HUDEP-2 (cell line): ENCODE measurements around the gene PLSCR5.

Experiments
- DNase-seq, 76 experiments: peaks; one replicate each; lab custom pipeline; 2025; ENCODE audit not compliant: unreplicated experiment in 76 of 76; lab: John Stamatoyannopoulos, UW

Gene PLSCR5

DNA sequence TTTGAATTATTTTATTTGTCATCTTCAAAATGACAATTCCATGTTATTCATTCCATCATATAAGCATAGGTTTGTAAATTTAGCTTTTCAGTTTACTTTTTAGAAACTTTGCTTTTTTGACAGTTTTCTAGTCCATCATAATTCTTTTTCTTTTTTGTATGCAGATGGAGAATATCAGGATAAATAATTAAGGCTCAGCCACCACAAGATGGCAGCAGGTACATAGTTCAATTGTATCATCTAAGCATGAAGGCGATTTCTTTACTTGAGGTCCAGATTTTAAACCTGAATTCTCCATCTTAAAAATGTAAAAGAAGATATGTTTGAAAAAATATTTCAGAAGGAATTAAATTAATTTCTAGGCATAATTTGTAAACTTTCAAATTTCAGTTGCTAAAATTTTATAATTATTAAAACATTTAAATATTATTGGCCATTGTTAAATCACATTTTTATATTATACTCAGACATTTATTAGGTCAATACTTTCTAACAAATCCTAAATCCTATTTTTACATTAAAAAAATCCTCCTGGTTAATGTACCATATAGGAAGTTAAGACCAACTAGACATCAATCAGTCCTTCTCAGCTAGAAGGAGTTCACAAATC, 15.1 kb downstream of the PLSCR5 start:
- DNase-seq = peak in 13 of 76 experiments; percentile 1 to 29 (median 10)

DNA sequence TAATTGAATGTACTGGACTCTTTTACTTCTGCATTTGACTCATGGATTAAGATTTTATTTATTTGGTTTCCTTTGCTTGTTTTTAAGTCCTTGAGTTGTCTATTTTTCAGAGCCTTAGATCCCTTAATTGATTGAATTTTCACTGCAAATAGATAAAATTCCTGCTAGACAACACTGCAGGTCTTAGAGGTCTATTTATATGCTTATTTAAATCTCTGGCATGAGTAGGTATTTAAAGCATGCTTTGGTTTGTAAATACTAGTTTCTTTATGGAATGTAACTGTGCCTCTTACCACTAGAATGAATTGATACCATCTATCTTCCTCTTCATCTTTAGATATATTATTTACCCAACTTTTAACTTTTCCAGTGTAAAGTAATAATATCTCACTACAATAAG, 20.0 kb downstream of the PLSCR5 start:
- DNase-seq = no peak

DNA sequence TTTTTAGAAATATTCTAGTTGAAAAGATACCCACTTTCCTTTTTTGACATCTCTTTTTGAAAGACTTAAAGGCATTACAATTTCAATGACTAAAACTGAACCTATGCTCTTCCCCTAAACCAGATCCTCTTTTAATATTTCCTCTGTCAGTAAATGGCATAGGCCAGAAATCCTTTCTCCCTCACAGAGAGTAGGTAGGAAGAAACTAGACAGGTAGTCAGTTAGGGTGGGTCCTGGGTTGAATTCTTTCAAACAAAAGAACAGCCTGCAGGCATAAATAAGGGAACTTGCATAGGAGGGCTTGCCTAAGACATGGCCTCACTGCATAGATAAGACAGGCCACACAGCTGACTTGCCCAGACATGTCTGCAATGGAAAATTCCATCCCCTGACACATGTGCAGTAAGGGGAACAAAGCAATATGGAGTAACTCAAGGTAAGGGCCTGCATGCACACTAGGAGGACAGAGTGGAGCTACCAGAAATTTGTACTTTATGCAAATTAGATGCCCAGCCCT, 23.1 kb downstream of the PLSCR5 start:
- peak in 18 of 76 experiments; percentile 3 to 64 (median 26) for DNase-seq

DNA sequence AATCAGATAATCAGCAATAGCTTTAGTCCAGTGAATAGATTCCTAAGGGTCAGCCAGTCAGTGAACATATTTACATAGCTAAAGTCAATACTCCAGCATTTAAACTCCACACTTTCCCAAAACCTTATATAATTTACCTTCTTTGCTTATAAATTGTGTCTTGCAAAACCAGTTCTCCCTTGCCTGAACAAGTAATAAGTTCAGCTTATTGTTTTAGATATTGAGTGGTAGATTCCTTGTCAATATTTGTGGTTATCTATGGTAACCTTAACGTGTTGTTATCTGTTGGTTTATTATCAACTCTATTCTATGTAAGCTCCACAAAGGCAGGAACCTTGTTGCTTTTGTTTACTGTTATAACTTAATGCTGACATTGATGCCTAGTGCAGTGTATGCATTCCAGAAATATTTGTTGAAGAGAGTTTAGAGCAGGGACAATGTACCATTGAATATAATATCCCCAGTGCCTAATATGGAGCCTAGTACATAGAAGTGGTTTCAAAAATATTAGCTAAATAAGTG, 24.0 kb downstream of the PLSCR5 start:
- DNase-seq = no peak

DNA sequence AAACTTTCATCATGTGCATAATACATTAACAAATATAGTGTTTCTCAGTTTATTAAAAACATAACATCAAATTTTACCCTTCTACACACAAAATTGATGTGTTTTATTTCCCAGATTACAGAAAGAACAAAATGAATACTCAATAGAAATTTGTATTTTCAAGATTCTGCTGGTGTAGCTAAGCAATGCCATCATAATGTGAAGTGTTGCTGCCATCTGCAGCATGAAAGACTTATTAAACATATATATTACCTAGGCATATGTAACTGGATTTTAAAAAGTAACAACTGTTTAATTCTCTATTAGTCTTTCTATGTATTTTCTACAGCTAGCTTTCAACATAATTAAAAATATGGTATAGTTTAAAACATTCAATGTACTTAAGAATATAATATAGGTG, 27.5 kb downstream of the PLSCR5 start:
- DNase-seq = peak in 13 of 76 experiments; percentile 1 to 46 (median 12)

DNA sequence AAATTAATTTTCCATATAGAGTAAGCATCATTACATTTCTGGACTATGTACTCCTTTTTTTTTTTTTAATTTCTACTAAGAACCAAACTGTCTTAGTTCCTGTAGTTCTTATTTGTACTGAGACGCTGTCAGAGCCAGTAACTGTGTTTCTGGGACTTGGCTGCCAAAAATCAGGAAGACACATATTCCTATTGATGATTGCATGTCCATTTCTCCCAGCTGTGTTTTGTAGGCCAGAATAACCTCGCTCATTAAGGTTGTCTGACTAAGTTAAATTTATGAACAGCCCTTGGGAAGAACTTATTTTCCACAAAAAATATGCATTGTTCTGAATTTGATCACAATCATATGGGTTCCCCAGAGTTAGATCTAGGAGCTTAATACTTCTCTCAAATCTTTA, 29.5 kb downstream of the PLSCR5 start:
- no peak for DNase-seq

DNA sequence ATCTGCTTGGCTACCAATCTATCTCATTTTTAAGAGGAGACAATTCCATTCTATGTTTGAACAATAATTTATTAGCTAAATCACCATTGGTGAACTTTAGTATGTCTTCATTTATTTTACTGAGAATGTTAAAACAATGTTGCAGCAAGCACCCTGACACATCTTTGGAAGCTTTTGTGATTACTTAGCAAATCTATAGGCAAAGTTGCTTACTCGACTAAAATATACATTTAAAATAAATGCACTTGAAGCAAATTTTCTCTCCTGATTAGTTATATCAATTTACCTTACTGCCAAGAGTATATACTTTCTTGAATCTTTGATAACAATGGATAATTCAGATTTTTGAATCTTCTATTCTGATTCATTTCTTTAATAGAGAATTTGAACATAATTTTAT, 31.0 kb downstream of the PLSCR5 start:
- DNase-seq = no peak

DNA sequence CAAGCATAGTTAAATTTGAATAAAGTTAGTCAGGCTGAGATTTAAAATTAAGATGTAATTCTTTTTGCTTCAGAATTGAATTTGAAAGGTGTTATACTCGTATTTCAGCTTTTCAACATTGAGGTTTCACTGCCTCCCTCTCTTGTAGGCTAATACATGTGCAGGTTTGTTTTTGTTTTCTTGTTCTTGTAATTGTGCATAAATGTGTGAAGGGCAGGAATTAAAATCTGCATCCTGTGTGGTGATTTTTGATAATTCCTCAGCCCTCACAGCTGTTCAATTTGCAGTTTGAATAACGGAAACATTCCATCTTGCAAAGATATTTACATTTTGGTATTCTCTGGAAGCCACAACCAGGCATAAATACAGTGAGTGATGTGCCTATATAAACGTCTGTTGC, 35.8 kb downstream of the PLSCR5 start:
- no peak for DNase-seq

DNA sequence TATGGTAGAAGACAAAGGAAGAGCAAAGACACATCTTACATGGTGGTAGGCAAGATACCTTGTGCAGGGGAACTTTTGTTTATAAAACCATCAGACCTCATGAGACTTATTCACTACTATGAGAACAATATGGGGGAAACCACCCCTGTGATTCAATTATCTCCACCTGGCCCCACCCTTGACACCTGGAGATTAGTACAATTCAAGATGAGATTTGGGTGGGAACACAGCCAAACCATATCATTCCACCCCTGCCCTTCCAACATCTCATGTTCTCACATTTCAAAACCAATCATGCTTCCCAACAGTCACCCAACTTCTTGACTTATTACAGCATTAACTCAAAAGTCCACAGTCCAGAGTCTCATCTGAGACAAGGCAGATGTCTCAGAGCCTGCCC, 39.0 kb downstream of the PLSCR5 start:
- no peak for DNase-seq

DNA sequence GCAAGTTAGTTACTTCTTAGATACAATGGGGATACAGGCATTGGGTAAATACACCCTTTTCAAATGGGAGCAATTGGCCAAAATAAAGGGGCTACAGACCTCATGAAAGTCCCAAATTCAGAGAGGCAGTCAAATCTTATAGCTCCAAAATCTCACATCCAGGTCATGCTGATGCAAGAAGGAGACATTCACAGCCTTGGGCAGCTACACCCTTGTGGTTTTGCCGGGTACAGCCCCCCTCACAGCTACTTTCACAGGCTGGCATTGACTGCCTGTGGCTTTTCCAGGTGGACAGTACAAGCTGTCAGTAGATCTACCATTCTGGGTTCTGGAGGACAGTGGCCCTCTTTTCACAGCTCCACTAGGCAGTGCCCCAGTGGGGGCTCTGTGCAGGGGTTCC, 43.3 kb downstream of the PLSCR5 start:
- DNase-seq = no peak

DNA sequence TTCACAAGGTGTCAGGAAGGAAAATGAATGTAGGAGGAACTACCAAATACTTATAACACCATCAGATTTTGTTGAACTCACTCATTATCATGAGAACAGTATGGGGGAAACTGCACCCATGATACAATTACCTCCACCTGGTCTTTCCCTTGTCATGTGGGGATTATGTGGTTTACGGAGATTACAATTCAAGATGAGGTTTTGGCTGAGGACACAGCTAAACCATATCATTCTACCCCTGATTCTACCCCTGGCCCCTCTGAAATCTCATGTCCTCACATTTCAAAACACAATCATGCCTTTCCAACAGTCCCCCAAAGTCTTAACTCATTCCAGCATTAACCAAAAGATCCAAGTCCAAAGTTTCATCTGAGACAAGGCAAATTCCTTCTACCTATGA, 43.7 kb downstream of the PLSCR5 start:
- no peak for DNase-seq

DNA sequence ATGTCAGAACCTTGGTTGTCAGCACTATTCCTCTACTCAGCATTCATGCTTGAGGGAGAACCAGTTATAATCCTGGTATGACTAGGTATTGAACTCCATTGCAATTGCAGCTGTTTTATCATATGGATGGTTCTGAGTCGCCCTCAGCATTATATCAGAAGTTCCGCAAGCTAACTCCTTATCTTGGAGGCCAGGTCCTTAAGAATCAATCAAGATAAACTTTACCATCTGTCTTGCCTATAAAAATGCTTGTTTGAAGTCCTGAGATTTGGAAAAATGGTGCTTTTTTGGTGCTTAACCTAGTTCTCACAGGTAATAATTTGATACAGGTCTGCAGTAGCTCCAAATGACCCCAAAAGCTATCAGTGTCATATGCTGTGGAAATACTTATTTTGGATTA, 44.5 kb downstream of the PLSCR5 start:
- no peak for DNase-seq

DNA sequence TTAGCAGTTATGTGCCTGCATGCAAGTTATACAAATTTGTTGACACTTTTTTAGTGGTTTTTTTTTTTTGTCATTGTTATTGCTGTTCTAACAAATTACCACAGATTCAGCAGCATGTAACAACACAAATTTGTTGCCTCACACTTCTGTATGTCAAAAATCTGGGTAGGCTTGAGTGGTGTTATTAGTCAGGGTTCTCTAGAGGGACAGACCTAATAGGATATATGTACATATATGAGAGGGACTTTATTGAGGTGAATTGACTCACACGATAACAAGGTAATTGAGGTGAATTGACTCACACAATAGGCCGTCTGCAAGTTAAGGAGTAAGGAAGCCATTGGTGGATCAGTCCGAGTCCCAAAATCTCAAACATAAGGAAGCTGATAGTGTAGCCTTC, 45.8 kb downstream of the PLSCR5 start:
- no peak for DNase-seq

DNA sequence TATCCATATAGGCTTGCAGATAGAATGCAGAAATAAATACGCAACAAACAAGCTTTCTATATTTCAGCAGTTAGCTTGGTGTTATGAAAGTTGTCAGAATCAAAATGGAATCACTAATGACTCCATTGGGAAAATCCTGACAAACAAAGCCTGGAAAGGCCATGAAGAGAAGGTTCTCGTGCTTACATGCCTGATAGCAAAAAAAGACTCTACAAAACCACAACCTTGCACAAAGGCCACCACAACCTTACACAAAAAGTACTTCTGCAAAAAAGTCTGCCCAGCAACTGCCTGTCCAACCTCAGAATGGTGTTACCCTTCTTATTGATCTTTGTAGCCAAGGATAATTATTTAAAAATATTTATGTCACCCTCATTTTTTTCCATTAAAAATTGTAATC, 46.4 kb downstream of the PLSCR5 start:
- DNase-seq = no peak

DNA sequence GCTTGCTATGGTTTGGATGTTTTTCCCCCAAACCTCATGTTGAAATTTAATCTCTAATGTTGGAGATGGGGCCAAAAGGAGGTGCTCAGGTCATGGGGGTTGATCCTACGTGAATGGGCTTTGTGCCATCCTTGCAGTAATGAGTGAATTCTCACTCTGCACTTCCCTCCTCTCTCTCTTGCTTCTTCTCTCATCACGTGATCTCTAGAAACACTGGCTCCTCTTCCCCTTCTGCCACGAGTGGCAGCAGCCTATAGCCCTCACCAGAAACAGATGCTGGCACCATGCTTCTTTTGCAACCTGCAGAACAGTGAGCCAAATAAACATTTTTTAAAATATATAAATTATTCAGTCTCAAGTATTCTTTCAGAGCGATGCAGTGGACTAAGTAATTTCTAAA, 47.4 kb downstream of the PLSCR5 start:
- DNase-seq = no peak

DNA sequence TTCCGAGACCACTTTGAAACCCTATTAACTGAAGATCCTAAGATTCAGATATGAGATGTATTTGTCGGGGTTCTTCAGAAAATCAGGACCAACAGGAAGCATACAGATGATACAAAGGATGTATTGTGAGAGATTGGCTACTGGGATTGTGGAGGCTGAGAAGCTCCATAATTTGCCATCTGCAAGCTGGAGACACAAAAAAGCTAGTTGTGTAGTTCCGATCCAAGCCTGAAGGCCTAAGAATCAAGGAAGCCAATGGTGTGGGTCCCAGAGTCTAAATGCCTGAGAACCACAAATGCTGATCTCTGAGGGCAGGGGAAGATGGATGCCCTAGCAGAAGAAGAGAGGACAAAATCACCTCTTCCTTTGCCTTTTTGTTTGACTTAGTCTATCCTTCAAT, 49.8 kb downstream of the PLSCR5 start:
- DNase-seq = no peak

DNA sequence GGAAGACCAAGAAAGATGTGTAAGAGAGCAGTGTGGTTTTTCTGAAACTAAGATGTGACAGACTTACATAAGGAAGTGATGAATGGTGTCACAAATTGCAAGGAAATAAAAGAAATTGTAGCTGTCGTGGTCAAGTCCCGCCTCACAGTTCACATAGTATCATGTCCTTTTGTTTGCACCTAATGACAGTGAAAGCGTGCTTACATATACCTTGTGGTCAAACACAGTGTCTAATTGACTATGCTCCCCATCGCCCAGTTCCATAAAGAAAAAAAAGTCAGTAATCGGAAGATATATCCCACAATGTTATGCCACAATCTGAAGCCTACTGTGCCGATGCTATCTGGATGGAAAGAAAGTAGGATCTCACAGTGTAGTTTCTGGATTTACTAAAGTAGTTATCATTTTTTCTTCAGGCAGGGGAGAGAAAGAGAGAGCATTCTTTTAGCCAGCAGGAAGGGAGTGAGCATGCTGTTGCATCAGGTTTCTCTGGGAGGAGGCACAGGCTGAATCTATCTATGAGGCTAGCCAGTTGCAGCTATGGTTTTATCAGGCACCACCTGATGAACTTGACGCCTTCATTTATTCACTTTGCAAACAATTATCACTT, 50.9 kb downstream of the PLSCR5 start:
- DNase-seq = peak in 12 of 76 experiments; percentile 3 to 38 (median 12)

DNA sequence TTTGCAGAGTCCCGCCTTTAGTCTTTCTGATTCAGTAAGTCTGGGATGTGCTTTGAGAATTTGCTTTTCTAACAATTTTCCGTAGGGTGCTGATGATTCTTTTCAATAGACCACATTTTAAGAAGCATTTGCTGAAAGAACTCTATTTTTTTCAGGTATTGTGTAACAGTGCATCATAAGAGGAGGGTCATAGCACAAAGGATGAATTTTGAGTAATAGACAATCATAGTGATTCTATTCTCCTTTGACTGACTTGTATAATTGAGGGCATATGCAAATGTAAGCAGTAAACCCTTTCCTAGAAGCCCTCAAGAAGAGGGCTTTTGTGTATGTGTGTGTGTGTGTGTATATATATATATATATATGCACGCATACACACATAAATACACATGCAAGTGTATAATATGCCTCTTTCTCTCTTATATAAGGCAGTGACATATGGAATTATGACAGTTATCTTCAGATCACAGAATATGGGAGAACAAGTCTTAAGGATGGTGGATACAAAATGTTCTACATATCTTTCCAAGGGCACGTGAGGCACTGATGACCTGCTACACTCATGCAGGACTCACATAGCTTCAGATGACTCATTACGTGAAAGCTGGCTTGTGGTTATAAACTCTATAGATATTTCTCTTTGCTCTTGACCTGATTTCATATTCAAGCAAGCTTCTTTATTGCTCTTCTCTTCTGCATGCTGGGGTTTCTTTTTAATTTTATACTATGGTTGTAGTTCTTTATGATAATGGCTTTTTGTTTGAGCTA, 54.2 kb downstream of the PLSCR5 start:
- no peak for DNase-seq

DNA sequence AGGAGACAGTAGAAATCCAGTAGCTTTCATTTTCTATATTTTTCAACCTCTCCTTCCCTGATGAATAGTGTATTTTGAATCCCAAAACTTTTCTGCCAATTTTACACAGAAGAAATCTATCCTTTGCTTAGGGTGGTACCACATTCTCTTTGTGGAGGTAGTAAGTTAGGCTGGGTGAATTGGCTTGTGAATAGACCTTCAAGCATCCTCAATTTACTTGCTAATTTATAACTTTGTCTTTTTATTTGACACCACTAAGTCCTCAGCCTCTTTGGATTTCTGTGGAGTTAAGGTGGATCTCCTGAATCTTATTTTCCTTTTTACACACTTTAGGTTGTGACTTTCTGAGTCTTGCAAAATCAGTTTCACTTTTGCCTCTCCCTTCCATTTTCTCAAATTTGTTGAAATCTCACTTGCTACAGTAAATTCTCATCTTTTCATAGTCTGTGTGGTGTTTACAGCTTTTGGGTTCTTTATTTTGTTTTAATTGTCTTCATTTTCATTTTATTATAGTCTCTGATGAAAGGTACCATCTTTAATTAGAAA, 55.0 kb downstream of the PLSCR5 start:
- no peak for DNase-seq

DNA sequence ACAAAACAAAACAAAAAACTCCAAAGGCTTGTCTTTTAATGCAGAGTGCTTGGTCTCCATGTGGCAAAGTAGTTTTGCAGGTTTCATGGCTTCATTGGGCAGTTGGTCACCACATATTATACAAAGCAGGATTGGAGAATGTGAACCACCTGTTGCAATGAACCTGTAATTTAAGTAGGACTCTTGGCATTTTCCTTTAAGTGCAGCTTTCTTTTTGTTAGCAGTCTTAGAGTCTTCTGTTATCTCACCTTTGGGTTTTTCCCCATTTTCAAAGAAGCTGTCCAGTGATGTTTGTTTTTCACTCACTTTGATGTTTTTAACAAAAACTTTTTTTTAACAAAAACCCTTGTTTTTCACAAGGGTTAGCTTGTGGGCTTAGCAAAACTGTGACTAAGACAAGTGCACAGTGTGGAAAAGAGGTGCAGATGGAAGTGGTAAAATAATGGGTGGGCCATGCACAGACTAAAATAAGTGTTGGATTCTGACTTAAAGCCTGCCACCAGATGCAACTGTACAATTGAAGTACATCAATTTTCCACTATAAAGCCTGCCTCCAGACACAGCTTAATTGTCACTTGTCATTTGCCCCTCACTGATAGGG, 57.8 kb downstream of the PLSCR5 start:
- no peak for DNase-seq

DNA sequence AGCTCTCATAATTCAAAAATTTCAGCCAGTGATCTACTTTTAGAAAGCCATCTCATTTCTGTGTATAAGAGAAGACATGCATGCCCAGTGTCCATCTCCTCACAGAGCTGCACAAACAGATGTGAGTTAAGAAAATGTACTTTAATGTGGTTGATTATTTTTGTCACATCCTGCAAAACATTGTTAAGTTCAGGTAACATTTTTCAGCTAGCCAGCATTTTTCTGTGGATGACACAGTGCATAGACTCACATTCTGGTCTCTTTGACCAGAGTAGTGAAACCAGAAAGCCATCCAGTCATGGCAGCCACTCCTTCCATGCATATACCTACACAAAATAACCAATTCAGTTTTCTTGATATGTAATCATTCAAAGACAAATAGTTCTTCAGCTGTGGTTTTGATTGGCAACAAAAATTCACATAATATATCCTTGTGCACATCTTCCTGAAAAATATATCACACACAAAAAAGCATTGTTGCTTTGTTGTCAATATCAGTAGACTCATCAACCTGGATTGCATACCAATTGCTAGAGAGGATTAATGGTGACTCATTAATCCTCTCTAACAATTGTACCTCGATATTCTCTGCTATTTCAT, 58.7 kb downstream of the PLSCR5 start:
- DNase-seq = no peak
